ENCODE results near the gene LNPEP. TPM values are rescaled to one million over a fixed set of nuclear protein-coding genes. Genes with fewer than 3 reads are reported as not detected.

The LNPEP gene
- total RNA-seq, result 92.9 and 101 TPM in 2 replicates
- total RNA-seq (2013), result 86.9 TPM
- 10.5 and 16.6 TPM in 2 replicates for polyA plus RNA-seq
- 48.8 and 73.0 TPM in 2 replicates for polyA minus RNA-seq

DNA sequence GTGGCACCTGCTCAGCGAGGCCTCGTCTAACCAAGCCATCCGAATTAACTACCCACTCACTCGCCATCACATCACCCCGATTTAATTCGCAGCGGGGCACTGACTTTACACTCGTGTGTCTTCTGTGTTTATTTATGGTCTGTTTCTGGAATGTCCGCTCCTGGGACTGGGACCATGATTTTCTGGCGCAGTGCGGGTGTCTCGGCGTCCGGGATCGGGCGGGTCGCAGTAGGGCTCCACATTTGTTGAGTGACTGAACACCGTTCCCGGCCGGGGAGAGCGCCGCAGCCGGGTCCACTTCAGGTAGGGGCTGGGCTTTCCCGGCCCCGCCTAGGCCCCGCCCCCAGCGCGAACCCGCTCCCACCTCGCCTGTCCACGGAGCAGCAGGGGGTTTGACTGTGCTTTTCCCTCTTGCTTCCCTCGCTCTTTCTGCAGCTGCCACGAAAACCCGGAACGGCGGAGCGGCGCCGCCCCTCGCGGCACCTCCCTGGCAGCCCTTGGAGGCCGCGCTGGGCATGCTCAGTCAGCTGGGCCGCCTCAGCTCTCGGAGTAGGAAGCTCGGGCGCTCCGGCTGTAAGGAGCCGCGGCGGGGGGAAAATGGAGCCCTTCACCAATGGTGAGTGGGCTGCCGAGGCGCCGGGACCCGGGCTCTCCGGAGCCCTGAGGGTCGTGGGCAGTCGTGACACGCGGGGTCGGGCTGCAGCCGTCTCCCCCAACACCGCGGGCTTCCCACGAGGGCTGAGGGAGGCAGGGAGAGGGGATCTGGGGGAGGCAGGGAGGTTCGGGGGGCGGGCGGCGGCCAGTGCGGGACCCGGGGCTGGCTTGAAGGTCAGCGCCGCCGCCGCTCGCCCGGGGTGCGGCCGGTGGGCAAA, at the start of gene LNPEP:
Gene LNPEP (plus strand): TSS at position 522 of the 872 bp plus-strand sequence. CDS start 76 bp downstream, at position 598.
- WGBS (ENCODE audit: insufficient coverage), result under 1% methylated on average over 71 of the region's 79 CpGs
- H3K4me3 Mint-ChIP-seq, result peak within 1 kb of the TSS; percentile 95
- Histone ChIP-seq H3K4me1 (ENCODE audit: control insufficient read depth in 2 of 2, insufficient read depth in 2 of 2, low read length in 2 of 2) (peaks cover 48 to 61% of the 10 kb centered on the region in 2 donors), H3K36me3 (replicated peaks in 1 of 2; ENCODE audit: control extremely low read depth in 1 of 2, control insufficient read depth in 1 of 2, extremely low read depth in 1 of 2, insufficient read depth in 2 of 2, low read length in 1 of 2) (peaks cover 0 to 3% of the 10 kb centered on the region in 2 experiments), H3K27ac (ENCODE audit: low read length in 2 of 2) (peak within 1 kb of the TSS; percentile 88 to 93), H3K4me3 (ENCODE audit: control extremely low read depth in 1 of 5, extremely low read depth in 1 of 5, insufficient read depth in 1 of 5, low read depth in 2 of 5, low read length in 4 of 5) (peak within 1 kb of the TSS; percentile 65 to 99 (median 78)), H3K79me2 (ENCODE audit: control insufficient read depth, insufficient read depth, low read length) (peaks cover 67% of the 10 kb centered on the region), H3K4me2 (replicated peaks; ENCODE audit: low read depth, low read length, poor library complexity, severe bottlenecking) (peak within 1 kb of the TSS; percentile 82), H4K20me1 (ENCODE audit: control insufficient read depth, insufficient read depth, low read length, poor library complexity, severe bottlenecking) (peaks cover 10% of the 10 kb centered on the region), H2AFZ (ENCODE audit: insufficient read depth, low read depth, low read length, poor library complexity, severe bottlenecking) (peak within 1 kb of the TSS; percentile 82), H3K27me3 (replicated peaks in 1 of 4; ENCODE audit: control extremely low read depth in 1 of 4, control insufficient read depth in 3 of 4, insufficient read depth in 4 of 4, low read length in 3 of 4) (no peaks in the 10 kb centered on the region), H3K9me3 (ENCODE audit: control extremely low read depth in 1 of 3, control insufficient read depth in 2 of 3, insufficient read depth in 1 of 3, low read length in 2 of 3) (no peaks in the 10 kb centered on the region), H3K9ac (ENCODE audit: low read length) (peak within 1 kb of the TSS; percentile 87)
- ChIA-PET CTCF (interaction anchor here (0.8 to 2.8 kb wide), 12 partner anchors 13 to 231 kb away, joined by 3 to 14 read pairs (median 4); partner anchors contain the start of gene LIX1), POLR2A (interaction anchor here (0.6 to 1.6 kb wide), 11 partner anchors 9 to 989 kb away, joined by 3 to 18 read pairs (median 7); partner anchors contain the start of genes ERAP1 and ERAP2)
- H3K27ac Mint-ChIP-seq, result peak within 1 kb of the TSS; percentile 99
- no peaks in the 10 kb centered on the region for H3K9me3 Mint-ChIP-seq (ENCODE audit: insufficient read depth)
- no peaks in the 10 kb centered on the region for H3K27me3 Mint-ChIP-seq
- intact Hi-C loops (cut with micrococcal nuclease), result loop anchor here (1.0 to 5.0 kb wide), 16 partner anchors 13 to 1837 kb away; partner anchors contain the start of genes CAST, ELL2, ERAP1 and ERAP2
- TF ChIP-seq EZH2 (IDR thresholded peaks at IDR 0.05; ENCODE audit: borderline replicate concordance, insufficient read depth, low read depth, low read length, poor library complexity, severe bottlenecking) (no peak), CTCF (IDR thresholded peaks at IDR 0.05) (no peak)
- ATAC-seq (ENCODE audit: low read depth) (peak; percentile 48), DNase-seq (peak; percentile 94)
- peaks cover 60% of the 10 kb centered on the region for H3K4me1 Mint-ChIP-seq

Data from B cell (primary cell).